K562 (cell line): Measurements from ENCODE around the gene TNFAIP8L1. TPM values are rescaled to one million over a fixed set of nuclear protein-coding genes. Genes with fewer than 3 reads are reported as not detected.
A peak's percentile ranks its signal among the peaks of the same experiment; 100 is the strongest.

Experiments used
- ATAC-seq: fragments of 200-7000 bp; cut with Tn5 transposase; 3 replicates; pipeline ENCODE4 v1.9.1; 2020; ENCODE audit warnings: moderate library complexity
- BruUV-seq: library from RNA; stranded (reverse); fragments of 400-500 nt; replicated peaks from 2 replicates; lab custom pipeline; 2021; lab: Mats Ljungman, UMichigan
- CTCF ChIA-PET: fragments of 300-600 bp; formaldehyde crosslinking; extraction: SDS; loops from one replicate; lab custom pipeline; 2021; ENCODE audit warnings: low intra/inter-chr PET ratio; lab: Yijun Ruan, JAX
- POLR2A ChIA-PET: fragments of 300-600, 350-650 bp; sonication (Branson Sonifier 250); formaldehyde crosslinking; extraction: SDS; loops from one replicate; lab custom pipeline; 2021; ENCODE audit warnings: antibody characterized with exemption, inconsistent platforms; lab: Yijun Ruan, JAX
- DNase-seq, 4 experiments: peaks; one replicate each; pipeline versions ENCODE4 v3.0.0 to v3.0.0-alpha.2; 2011 to 2018; ENCODE audit warnings: low spot score in 3 of 4, mixed read lengths in 3 of 4; ENCODE audit errors: extremely low read depth in 1 of 4
- FAIRE-seq: peaks from 2 replicates; lab custom pipeline; 2011; peaks lifted over from hg19 to GRCh38; lab: Jason Lieb, UNC
- H2AFZ ChIP-seq: 2 replicates; pipeline ENCODE4 v1.6.0; 2011; ENCODE audit warnings: low read depth, low read length, control low read depth, inconsistent platforms
- H3K27ac ChIP-seq: fragments of 200-600 bp; 3 replicates; pipeline ENCODE4 v1.8.0; 2011; ENCODE audit warnings: low read depth, mild to moderate bottlenecking, control low read depth, inconsistent platforms, low read length, moderate library complexity, mixed read lengths; ENCODE audit errors: extremely low read depth
- H3K27me3 ChIP-seq, 2 experiments: fragments of 300-600 bp in 1 of 2; 2 replicates in 1 of 2; 3 replicates in 1 of 2; pipeline versions ENCODE4 v1.6.0 to v1.8.0; 2011; ENCODE audit warnings: inconsistent platforms in 2 of 2, low read length in 2 of 2, mild to moderate bottlenecking in 1 of 2, mixed read lengths in 1 of 2, moderate library complexity in 1 of 2; ENCODE audit not compliant: control insufficient read depth in 2 of 2, insufficient read depth in 2 of 2
- H3K36me3 ChIP-seq: fragments of 300-600 bp; 3 replicates; pipeline ENCODE4 v1.8.0; 2011; ENCODE audit warnings: mild to moderate bottlenecking, low read length, inconsistent platforms; ENCODE audit not compliant: control insufficient read depth, insufficient read depth
- H3K4me1 ChIP-seq, 2 experiments: fragments of 200-600 bp in 1 of 2; replicated peaks in 1 of 2; 2 replicates in 1 of 2; 3 replicates in 1 of 2; pipeline versions ENCODE4 v1.5.1 to v1.8.0; 2011; ENCODE audit warnings: inconsistent platforms in 2 of 2, low read length in 2 of 2, mild to moderate bottlenecking in 1 of 2, mixed read lengths in 1 of 2, moderate library complexity in 1 of 2; ENCODE audit not compliant: control insufficient read depth in 2 of 2, insufficient read depth in 2 of 2
- H3K4me2 ChIP-seq: 2 replicates; pipeline ENCODE4 v1.6.1; 2011; ENCODE audit warnings: low read length, control low read depth, inconsistent platforms, mixed read lengths; ENCODE audit not compliant: insufficient read depth
- H3K4me3 ChIP-seq: fragments of 200-600 bp; sonication (generic), shearing (Covaris generic); 2 replicates; pipeline ENCODE4 v1.5.1; 2016; ENCODE audit warnings: control low read depth, inconsistent platforms
- H3K79me2 ChIP-seq: fragments of 200-600 bp; 3 replicates; pipeline ENCODE4 v1.8.0; 2011; ENCODE audit warnings: low read length, inconsistent platforms; ENCODE audit not compliant: control insufficient read depth, insufficient read depth
- H3K9ac ChIP-seq, 2 experiments: 2 replicates each; pipeline versions ENCODE4 v1.6.0 to v1.6.1; 2011; ENCODE audit warnings: low read depth in 2 of 2, low read length in 2 of 2, control low read depth in 1 of 2, inconsistent platforms in 1 of 2, mild to moderate bottlenecking in 1 of 2, mixed read lengths in 1 of 2; ENCODE audit not compliant: insufficient read depth in 1 of 2
- H3K9me1 ChIP-seq: one replicate; pipeline ENCODE4 v1.6.0; 2011; ENCODE audit warnings: inconsistent platforms, mild to moderate bottlenecking, low read length, moderate library complexity; ENCODE audit not compliant: control insufficient read depth, insufficient read depth
- H3K9me3 ChIP-seq: replicated peaks from 2 replicates; pipeline ENCODE4 v1.5.1; 2011; ENCODE audit warnings: low read depth, low read length, inconsistent platforms; ENCODE audit not compliant: control insufficient read depth, insufficient read depth
- H4K20me1 ChIP-seq: replicated peaks from 2 replicates; pipeline ENCODE4 v1.6.1; 2011; ENCODE audit warnings: low read length, inconsistent platforms, mixed read lengths; ENCODE audit not compliant: control insufficient read depth, insufficient read depth
- ZNF253 ChIP-seq: fragments of 250-450 bp; sonication (Bioruptor Pico); conservative IDR thresholded peaks from 2 replicates; pipeline ENCODE4 v1.6.1; 2021; ENCODE audit warnings: mild to moderate bottlenecking
- ZNF408 ChIP-seq: fragments of 250-450 bp; sonication (Bioruptor Pico); IDR thresholded peaks from 2 replicates; pipeline ENCODE4 v1.4.0; 2020; ENCODE audit warnings: low read depth, mild to moderate bottlenecking, moderate library complexity
- ZNF766 ChIP-seq: fragments of 200-800 bp; sonication (Bioruptor generic); conservative IDR thresholded peaks from 2 replicates; pipeline ENCODE4 v1.6.1; 2016; ENCODE audit warnings: missing genetic modification characterization, missing compliant biosample characterization
- ZSCAN32 ChIP-seq: fragments of 450-650 bp; formaldehyde crosslinking; IDR thresholded peaks from 2 replicates; pipeline ENCODE4 v1.4.0; 2020; ENCODE audit warnings: mild to moderate bottlenecking, moderate library complexity
- WGBS: fragments of 100-300 bp; shearing (Covaris generic); methylation state at CpG from one replicate; pipeline ENCODE4 v1.1.6; 2016; ENCODE audit warnings: low coverage, mixed read lengths; ENCODE audit not compliant: insufficient coverage; ENCODE audit errors: missing lambda C conversion rate; 5-methylcytosine and 5-hydroxymethylcytosine counted together
- in situ Hi-C: fragments of 300-500 bp; cut with MboI; formaldehyde crosslinking; loops from 4 replicates; pipeline ENCODE4 v1.15.0; 2018; ENCODE audit warnings: inconsistent platforms, mixed read lengths
- intact Hi-C: fragments of 100-400 bp; cut with micrococcal nuclease; formaldehyde crosslinking; loops from 2 replicates; pipeline ENCODE4 v1.14.2; 2022
- polyA plus RNA-seq, 8 experiments: library from polyadenylated mRNA; depleted of rRNA in 4 of 8; stranded (reverse) in 5 of 8; unstranded in 3 of 8; fragments of >200 nt; fragmentation: Nextera tagmentation in 2 of 8; fragmentation: Illumina TruSeq in 1 of 8; extraction: Ambion mirVana in 2 of 8; extraction: Trizol in 1 of 8; gene quantifications; 2 replicates each; pipeline versions ENCODE4 v1.2.1 to v1.2.3, GENCODE V29; 2011 to 2014; ENCODE audit warnings: inconsistent platforms in 1 of 8, missing spikeins in 1 of 8
- total RNA-seq, 7 experiments: library from RNA; depleted of rRNA in 6 of 7; stranded (reverse); fragments of >200 nt in 6 of 7; fragmentation: Illumina TruSeq in 2 of 7; extraction: Trizol in 2 of 7; gene quantifications; 2 replicates each; pipeline versions ENCODE4 v1.2.1 to v1.2.3, GENCODE V29; 2011 to 2021; ENCODE audit warnings: low replicate concordance in 1 of 7
- TF ChIP-seq, protein P1 (sequence below), 2 experiments: IDR thresholded peaks; 2 replicates each; pipeline ENCODE4 v1.6.1; 2012; ENCODE audit warnings: improper control_type of control experiment in 2 of 2, low read depth in 2 of 2, low read length in 2 of 2, borderline replicate concordance in 1 of 2
- TF ChIP-seq, protein P2 (sequence below): fragments of 450-650 bp; IDR thresholded peaks from 2 replicates; pipeline ENCODE4 v1.6.1; 2016; ENCODE audit warnings: low read depth, mild to moderate bottlenecking, moderate library complexity

Gene TNFAIP8L1
- total and polyA plus RNA-seq, 9 of the 15 experiments (the other 6 are each of a cell fraction or from before 2014, with no cell fraction given), result 0.69 to 9.3 (median 4.9) TPM

DNA sequence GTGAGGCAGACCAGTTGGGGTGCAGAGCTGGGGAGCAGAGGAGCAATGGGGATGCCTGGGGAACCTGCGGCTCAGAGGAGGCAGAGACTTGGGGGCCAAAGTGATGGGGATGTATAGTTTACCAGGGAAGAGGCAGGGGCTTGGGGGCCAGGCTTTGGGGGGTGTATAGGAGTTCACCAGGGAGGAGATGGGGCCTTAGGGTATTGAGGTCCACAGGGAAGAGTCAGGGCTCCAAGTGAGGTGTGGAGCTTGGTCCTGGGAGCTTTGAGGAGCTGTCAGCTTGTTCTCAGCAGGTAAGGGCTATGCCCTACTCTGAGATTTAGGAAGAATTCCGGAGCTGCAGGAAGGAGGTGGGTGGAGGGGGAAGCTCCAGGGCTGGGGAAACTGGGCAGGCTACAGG, 10.8 kb downstream of the TNFAIP8L1 start:
- Histone ChIP-seq H2AFZ (no peak overlapping the region), H3K79me2 (no peaks in the 10 kb centered on the region), H3K36me3 (peaks cover 23% of the 10 kb centered on the region; the same call in 2 of the 3 replicates), H3K4me1 (peaks cover 9 to 25% of the 10 kb centered on the region in 2 experiments; a peak in 3 of 5 replicates), H3K27ac (no peak overlapping the region), H3K4me3 (no peak overlapping the region), H3K4me2 (no peak overlapping the region), H3K9me1 (peaks cover 3% of the 10 kb centered on the region), H3K27me3 (no peaks in the 10 kb centered on the region), H4K20me1 (no peaks in the 10 kb centered on the region), H3K9me3 (no peaks in the 10 kb centered on the region), H3K9ac (peak overlapping the region in 1 of 2 experiments; percentile 46; a peak in 1 of 4 replicates)
- DNase-seq (no peak), ATAC-seq (no peak), FAIRE-seq (no peak)
- WGBS, result 70% methylated on average over 2 of the region's 2 CpGs
- TF ChIP-seq, protein P1, sequence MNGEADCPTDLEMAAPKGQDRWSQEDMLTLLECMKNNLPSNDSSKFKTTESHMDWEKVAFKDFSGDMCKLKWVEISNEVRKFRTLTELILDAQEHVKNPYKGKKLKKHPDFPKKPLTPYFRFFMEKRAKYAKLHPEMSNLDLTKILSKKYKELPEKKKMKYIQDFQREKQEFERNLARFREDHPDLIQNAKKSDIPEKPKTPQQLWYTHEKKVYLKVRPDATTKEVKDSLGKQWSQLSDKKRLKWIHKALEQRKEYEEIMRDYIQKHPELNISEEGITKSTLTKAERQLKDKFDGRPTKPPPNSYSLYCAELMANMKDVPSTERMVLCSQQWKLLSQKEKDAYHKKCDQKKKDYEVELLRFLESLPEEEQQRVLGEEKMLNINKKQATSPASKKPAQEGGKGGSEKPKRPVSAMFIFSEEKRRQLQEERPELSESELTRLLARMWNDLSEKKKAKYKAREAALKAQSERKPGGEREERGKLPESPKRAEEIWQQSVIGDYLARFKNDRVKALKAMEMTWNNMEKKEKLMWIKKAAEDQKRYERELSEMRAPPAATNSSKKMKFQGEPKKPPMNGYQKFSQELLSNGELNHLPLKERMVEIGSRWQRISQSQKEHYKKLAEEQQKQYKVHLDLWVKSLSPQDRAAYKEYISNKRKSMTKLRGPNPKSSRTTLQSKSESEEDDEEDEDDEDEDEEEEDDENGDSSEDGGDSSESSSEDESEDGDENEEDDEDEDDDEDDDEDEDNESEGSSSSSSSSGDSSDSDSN (IDR thresholded peaks at IDR 0.05; ENCODE audit: borderline replicate concordance in 1 of 2, low read depth in 2 of 2, low read length in 2 of 2), result no peak
- TF ChIP-seq, protein P2, sequence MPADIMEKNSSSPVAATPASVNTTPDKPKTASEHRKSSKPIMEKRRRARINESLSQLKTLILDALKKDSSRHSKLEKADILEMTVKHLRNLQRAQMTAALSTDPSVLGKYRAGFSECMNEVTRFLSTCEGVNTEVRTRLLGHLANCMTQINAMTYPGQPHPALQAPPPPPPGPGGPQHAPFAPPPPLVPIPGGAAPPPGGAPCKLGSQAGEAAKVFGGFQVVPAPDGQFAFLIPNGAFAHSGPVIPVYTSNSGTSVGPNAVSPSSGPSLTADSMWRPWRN, result no peak
- TF ChIP-seq ZNF408 (CRISPR knock-in tag) (no peak), ZSCAN32 (CRISPR knock-in tag) (no peak), ZNF253 (CRISPR knock-in tag) (no peak), ZNF766 (CRISPR knock-in tag) (no peak)
- POLR2A ChIA-PET, result no interaction called here
- CTCF ChIA-PET, result no interaction called here
- intact Hi-C loops, result no loop called here
- in situ Hi-C loops, result no loop called here
- BruUV-seq, result no TSS peak
